Suppressor macrophage (primary cell): ENCODE data around the gene PPP2R2C.

Source experiments
- DNase-seq, 4 experiments: peaks; one replicate each; pipeline ENCODE4 v3.0.0-alpha.2; 2020 to 2022

The PPP2R2C gene

GRCh38 chr4:6339818-6340445 is 132.5 kb downstream of the PPP2R2C start:
- no peak for DNase-seq

DNA sequence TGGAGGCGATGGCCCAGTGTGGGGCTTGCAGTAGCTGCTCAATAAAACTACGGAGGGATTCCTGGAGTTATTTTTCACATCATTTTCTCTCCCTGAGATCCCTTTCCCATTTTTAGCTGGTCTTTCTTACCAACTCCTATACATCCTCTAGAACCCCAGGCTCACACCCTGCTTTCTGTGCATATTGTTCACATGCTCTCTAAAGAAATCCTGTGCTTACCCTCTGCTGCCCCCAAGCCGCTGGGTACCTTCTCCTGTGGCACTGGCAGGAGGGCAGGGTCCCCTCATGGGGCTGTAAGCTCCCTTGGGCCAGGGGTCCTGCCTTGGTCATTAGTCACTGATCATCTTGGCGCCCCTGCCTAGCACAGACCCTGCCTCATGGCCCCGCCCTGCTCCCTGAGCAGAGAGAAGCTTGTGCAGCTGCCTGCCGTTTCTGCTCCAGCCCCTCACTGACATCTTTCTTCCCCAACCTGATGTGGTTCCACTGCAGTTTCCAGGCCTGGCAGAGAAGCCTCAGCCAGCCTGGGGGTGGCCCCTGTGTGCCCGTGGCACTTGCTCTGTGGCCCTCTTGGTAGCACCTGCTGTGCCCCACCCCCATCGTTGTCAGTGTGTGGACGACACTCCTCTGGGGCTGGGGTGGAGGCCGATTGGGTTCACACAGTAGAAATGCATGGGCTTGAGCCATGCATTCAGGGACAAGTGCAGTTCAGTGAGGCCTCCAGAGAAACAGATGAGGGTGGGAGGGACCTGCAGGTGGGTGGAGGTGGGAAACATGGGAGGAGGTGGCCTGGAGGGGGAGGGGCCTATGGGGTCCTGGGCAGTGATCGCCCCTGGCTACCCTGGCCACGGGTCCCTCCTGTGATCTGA is 133.2 kb downstream of the PPP2R2C start:
- DNase-seq, result no peak

DNA sequence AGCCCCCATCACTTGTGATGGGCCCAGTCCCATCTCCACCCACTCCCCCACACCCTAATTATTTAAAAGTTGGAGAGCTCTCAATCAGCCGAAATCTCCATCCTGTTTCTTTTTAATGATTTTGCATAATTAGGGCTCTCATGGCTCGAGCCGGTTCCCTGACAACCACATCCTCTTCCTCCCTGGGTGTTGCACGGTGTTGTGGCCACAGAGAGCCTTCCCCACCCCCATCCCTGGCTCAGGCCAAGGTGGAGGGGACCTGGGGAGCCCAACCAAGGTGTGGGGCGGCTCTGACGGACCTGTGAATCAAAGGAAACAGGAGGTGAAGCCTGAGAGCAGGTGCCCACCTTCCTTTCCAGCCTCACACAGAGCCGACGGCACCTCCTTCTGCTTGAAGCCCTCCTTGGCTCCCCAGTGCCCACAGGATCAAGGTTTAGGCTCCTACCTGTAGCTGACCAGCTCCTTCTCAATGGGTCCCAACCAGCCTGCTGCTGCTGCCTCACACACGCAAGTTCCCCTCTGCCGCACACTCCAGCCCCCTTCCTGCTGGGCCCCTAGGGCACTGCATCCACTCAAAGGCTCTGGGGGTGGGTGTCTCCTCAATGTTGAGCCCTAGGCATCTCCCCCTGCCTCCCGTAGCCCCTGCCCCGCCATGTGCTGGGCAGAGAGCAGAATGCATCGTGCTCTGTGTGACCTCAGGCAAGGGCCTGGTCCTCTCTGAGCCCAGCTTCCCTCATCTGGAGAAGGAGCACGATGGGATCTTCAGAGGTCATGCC is 134.1 kb downstream of the PPP2R2C start:
- no peak for DNase-seq

GRCh38 chr4:6337331-6337935 is 135.0 kb downstream of the PPP2R2C start:
- DNase-seq, result no peak

GRCh38 chr4:6336166-6336565 is 136.2 kb downstream of the PPP2R2C start:
- no peak for DNase-seq

DNA sequence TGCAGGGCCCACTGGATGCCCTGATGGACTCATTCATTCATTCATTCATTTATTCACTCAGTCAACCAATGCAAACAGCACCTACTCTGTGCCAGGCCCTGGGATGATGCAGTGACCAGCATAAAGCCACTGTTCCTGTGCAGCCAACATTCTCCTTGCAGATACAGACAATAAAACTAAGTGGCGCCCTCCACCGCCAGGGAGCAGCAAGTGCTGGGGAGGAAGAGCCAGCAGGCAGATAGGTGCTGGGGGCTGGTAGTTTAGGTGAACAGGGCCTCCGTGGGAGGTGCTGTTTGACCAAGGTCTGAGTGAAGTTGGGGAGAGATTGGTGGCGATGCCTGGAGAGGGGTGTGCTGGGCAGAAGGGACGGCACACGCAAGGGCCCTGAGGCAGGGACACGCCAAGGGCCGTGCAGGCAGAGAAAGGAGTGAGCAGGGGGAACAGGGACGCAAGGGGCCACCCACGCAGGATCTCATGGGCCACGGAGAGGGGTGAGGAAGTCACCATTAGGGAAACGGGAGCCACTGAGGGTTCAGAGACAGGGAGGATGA is 137.3 kb downstream of the PPP2R2C start:
- peak in 1 of 4 experiments; percentile 6 for DNase-seq

- DNase-seq, result no peak
Measured at GRCh38 chr4:6334203-6334887, 138.1 kb downstream of the PPP2R2C start.

GRCh38 chr4:6333301-6334202 is 138.9 kb downstream of the PPP2R2C start:
- DNase-seq, result peak; percentile 26 to 44 (median 36)

- DNase-seq, result no peak
Measured at GRCh38 chr4:6332669-6333050, 139.8 kb downstream of the PPP2R2C start.

DNA sequence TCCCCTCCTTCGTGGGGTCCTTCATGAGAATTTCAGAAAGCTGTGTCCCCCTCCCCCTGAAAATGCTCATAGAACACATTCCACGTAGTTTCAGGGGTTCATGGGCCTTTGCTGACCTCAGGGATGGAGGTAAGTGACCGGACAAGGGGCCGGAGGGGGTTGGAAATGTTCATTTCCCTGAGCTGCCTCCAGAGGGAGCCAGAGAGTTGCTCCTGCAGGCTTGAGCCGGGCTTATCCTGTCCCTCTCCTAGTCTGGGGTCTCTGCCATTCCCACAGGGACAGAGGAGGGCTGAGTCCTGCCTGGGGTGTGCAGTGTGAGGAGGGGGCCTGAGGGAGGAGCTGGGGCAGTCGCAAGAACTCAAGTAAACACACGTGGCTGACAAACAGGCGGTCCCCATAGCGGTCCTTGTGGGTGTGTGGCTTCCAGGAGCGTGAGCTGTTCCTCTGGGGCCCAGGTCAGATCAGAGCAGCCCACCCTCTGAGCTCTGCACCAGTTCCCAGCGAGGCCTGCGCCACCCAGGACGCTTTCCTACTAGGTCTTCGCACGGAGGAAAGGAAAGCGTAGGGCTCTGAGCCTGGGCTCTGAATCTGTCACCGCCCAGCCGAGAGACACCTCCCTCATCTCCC is 140.3 kb downstream of the PPP2R2C start:
- peak; percentile 35 to 59 (median 48) for DNase-seq

- no peak for DNase-seq
Measured at GRCh38 chr4:6331468-6331867, 140.9 kb downstream of the PPP2R2C start.

GRCh38 chr4:6331018-6331417 is 141.4 kb downstream of the PPP2R2C start:
- peak; percentile 44 to 64 (median 52) for DNase-seq

DNA sequence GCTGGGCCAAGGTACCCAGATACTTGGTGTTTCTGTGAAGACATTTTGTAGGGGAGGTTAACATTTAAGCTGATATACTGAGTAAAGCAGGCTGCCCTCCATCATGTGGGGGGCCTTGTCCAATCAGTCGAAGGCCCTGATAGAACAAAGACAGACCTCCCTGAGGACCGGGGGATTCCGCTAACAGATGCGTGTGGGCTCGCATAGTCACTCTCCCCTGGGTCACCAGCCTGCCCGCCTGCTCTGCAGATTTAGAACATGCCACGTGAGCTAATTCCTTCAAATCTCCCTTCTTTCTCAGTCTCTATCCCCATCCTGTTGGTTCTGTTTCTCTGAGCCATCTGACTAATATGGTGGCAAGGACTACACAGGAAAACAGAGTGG is 142.0 kb downstream of the PPP2R2C start:
- no peak for DNase-seq

DNA sequence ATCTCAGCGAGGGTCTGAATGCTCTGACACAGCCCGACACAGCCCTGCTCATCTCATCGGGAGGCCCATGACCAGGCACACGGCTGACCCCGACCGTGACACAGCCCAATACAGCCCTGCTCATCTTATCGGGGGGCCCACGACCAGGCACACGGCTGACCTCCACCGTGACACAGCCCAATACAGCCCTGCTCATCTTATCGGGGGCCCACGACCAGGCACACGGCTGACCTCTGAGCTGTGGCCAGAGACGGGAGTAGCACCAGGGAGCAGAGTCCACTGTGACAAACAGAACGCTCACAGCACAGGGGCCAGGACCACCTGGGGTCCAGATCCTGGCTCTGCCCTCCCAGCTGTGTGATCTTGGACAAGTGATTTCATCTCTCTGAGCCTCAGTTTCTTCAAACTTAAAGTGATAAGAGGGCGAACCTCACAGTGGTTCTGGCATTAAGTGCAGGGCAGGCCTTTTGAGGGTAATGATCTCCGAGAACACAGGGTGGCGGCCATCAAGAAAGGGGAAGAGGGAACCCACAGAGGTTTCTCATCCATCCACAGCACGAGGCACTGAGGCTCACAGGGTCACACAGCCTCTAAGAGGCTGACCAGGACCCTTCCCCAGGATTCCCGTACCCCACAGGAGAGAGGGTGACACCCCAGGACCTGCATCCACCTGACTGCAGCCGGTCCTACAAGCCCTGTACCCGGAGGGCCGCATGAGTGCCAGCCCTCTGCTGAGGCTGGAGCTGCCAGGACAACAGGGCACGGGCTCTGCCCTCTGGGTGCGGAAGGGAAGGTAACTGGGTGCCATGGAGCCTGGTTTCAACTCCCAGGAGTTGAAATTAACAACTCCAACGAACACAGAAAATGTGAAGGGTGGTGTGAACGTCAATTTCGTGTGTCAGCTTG is 142.7 kb downstream of the PPP2R2C start:
- no peak for DNase-seq

DNA sequence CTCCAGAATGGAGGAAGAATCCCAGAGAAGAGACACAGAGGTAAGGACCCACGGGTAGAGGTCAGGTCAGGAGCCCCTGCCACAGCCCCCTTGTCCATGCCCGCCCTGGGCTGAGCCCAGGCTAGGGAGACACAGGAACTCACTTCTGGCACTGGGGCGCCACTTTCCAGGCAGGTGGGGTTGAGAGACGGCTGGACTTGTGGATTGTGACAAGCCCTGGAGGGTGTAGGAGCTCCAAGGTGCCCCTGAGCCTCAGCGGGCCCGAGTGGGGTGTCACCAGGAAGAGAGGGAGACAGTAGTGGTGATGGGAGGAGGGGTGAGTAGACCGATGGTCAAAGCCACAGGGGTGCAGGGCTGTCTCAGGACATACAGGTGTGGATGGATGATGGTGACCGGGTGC is 143.9 kb downstream of the PPP2R2C start:
- DNase-seq, result no peak

DNA sequence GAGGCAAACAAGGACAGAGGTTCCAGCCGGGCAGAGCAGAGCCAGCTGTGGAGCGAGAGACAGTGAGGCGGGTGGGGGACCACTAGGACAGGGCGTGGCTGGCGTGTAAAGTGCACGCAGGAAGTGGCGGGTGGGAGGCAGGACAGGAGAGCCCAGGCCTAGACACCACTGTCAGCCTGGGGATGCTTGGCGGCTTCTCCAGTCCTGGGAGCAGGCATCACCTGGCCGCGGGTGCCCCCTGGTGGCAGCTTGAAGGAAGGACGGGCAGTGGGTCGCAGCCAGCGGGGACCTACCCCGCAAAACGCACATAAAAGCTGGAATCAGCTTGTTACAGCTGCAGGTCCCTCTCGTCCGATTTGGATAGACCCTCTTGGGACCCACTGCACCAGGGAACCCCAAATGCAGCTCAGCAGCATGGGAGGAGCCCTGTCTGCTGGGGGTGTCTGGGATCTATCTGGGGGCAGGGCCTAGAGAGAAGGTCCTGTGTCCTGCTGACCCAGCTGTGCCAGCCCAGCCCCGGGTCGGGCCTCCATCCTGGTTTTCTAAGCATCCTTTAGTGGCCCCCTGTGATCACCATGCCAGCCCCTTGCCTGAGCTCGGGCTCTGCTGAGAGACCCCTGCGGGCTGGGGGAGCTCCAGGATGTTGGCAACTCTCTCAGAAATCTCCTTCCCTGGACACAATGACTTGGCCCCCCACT is 145.0 kb downstream of the PPP2R2C start:
- peak; percentile 72 to 88 (median 84) for DNase-seq

DNA sequence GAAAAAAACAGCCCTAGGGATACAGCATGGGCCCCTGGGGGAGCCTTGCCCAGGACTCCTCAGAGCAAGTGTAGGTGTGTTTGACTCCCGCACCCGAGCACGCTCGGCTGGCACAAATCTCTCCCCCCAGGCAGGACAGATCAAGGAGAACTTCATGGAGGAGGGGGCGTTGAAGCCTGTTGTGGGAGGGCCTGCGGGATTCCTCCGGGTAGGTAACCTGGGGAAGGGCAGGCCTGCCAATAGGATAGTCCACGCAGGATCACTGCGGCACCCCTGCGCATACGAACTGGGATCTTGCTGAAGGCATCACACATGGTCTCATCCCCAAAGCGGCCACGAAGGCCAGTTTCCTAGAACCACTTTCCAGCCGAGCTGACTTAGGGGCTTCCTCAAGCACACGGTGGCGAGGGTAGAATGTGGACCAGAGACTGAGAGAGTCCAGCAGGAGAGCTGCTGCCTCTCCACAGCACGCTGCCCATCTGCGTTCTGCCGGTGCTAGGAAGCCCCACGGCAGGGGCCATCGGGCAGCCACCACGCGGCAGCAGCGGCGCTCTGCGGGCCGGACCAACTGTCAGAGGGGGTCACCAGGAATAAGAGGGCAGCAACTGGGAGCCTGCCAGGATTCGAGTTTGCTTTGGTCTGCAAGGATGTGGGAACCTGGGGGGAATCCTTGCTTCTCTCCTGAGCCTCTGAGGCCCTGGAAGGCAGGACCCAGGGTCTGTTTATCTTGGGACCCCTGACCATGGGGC is 145.9 kb downstream of the PPP2R2C start:
- DNase-seq, result no peak

DNA sequence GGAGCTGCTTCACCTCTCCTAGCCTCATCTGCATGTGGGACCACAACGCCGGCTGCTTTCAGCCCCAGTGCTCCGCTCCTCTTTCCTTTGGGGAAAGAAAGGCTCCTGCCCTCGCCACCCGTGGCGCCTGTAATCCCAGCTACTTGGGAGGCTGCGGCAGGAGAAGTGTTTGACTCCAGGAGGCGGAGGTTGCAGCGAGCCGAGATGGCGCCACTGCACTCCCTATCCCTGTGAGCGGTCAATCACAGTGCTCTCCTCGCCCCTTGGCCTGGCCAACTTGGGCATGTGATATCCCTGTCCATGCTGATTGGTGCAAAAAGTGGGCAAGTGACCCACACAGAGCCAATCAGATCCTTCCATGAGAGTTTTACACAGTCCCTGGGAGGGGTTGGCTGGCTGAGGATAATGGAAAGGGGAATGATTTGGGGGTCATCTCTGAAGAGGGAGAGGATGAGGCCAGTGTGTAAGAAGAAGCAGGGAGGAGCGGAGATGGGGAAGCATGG is 146.6 kb downstream of the PPP2R2C start:
- no peak for DNase-seq
